Measurements from ENCODE around the gene TMEM185B.

DNA sequence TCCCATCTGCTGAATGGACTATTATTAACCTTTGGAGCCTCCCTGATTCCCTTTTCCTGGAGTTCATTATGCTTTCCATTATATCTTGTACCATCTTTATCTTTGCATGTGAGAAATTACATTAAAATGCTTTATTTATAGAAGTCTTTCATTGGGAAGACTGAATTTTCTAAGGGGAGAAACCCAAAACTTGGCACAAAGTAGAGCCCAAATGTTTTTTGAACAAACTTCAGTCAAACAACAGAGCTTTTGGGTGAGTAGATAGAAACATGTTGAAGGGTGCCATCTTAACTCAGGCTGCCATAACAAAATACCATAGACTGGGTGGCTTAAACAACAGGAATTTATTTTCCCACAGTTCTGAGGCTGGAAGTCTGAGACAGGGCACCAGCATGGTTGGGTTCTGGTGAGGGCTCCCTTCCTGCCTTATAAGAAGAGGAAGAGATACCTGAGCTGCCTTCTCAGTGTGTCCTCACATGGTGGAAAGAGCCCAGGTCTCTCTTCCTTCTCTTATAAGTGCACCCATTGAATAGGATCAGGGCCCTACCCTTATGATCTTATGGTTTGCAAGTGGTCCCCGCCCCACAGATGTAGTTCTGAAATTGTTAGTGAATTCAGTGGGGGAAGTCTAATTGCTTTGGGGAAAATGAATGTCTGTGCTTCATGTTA is 48.6 kb upstream of the TMEM185B start:
- TF ChIP-seq, protein P1, sequence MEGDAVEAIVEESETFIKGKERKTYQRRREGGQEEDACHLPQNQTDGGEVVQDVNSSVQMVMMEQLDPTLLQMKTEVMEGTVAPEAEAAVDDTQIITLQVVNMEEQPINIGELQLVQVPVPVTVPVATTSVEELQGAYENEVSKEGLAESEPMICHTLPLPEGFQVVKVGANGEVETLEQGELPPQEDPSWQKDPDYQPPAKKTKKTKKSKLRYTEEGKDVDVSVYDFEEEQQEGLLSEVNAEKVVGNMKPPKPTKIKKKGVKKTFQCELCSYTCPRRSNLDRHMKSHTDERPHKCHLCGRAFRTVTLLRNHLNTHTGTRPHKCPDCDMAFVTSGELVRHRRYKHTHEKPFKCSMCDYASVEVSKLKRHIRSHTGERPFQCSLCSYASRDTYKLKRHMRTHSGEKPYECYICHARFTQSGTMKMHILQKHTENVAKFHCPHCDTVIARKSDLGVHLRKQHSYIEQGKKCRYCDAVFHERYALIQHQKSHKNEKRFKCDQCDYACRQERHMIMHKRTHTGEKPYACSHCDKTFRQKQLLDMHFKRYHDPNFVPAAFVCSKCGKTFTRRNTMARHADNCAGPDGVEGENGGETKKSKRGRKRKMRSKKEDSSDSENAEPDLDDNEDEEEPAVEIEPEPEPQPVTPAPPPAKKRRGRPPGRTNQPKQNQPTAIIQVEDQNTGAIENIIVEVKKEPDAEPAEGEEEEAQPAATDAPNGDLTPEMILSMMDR (IDR thresholded peaks at IDR 0.05): no peak
- TF ChIP-seq POLR2A (IDR thresholded peaks at IDR 0.05): no peak
- no peak for TF ChIP-seq POLR2AphosphoS5 (IDR thresholded peaks at IDR 0.05)
- no peak for TF ChIP-seq EP300 (IDR thresholded peaks at IDR 0.05)
